Karpas-422 (cell line): ENCODE measurements around the gene DGKD. TPM values are rescaled to one million over a fixed set of nuclear protein-coding genes. Genes with fewer than 3 reads are reported as not detected.

Source experiments
- DNase-seq: peaks from one replicate; pipeline ENCODE4 v3.0.0-alpha.2; 2015
- H2AFZ ChIP-seq: fragments of 200-600 bp; sonication (generic); 2 replicates; pipeline ENCODE4 v1.6.1; 2014; ENCODE audit warnings: antibody characterized with exemption, low read length, mixed read lengths
- H3K27ac ChIP-seq: fragments of 200-600 bp; sonication (generic); 2 replicates; pipeline ENCODE4 v1.5.1; 2014; ENCODE audit warnings: mild to moderate bottlenecking, low read length, moderate library complexity
- H3K27me3 ChIP-seq: fragments of 200-600 bp; sonication (generic); 2 replicates; pipeline ENCODE4 v1.6.1; 2014; ENCODE audit warnings: low read length, mixed read lengths
- H3K36me3 ChIP-seq: fragments of 200-600 bp; sonication (generic); 2 replicates; pipeline ENCODE4 v1.6.1; 2014; ENCODE audit warnings: low read length, mixed read lengths; ENCODE audit not compliant: insufficient read depth
- H3K4me1 ChIP-seq: fragments of 200-600 bp; sonication (generic); 2 replicates; pipeline ENCODE4 v1.6.1; 2014; ENCODE audit warnings: mild to moderate bottlenecking, low read length, mixed read lengths
- H3K4me2 ChIP-seq: fragments of 200-600 bp; sonication (generic); 2 replicates; pipeline ENCODE4 v1.6.1; 2014; ENCODE audit warnings: low read length, low read depth, mild to moderate bottlenecking; ENCODE audit not compliant: poor library complexity, severe bottlenecking
- H3K4me3 ChIP-seq: fragments of 200-600 bp; sonication (generic); 2 replicates; pipeline ENCODE4 v1.5.1; 2014; ENCODE audit warnings: mild to moderate bottlenecking, antibody characterized with exemption, low read length, mixed read lengths
- H3K79me2 ChIP-seq: fragments of 200-600 bp; sonication (generic); 2 replicates; pipeline ENCODE4 v1.6.1; 2014; ENCODE audit warnings: mild to moderate bottlenecking, low read length, mixed read lengths
- H3K9ac ChIP-seq: fragments of 200-600 bp; sonication (generic); 2 replicates; pipeline ENCODE4 v1.6.0; 2014; ENCODE audit warnings: low read length
- H3K9me2 ChIP-seq: fragments of 200-600 bp; sonication (generic), shearing (Covaris generic); replicated peaks from 2 replicates; pipeline ENCODE4 v1.6.0; 2014; ENCODE audit warnings: mild to moderate bottlenecking, low read length, moderate library complexity; ENCODE audit not compliant: insufficient read depth
- H3K9me3 ChIP-seq: fragments of 300-700, 200-600 bp; sonication (generic); 2 replicates; pipeline ENCODE4 v1.6.1; 2014; ENCODE audit warnings: low read length, mixed read lengths
- H4K20me1 ChIP-seq: fragments of 200-600 bp; sonication (generic); 2 replicates; pipeline ENCODE4 v1.6.1; 2014; ENCODE audit warnings: mild to moderate bottlenecking, antibody characterized with exemption, low read length, low read depth; ENCODE audit not compliant: insufficient read depth
- total RNA-seq: library from RNA; depleted of rRNA; stranded (reverse); fragments of >200 nt; shearing (Covaris generic); gene quantifications from 2 replicates; pipeline ENCODE4 v1.2.3, GENCODE V29; 2014; ENCODE audit warnings: low replicate concordance

Gene DGKD
- total RNA-seq, 1 experiment from 2014 or later: 10.2 TPM

GRCh38 chr2:233497692-233498091 lies 143.4 kb downstream of the DGKD start:
- Histone ChIP-seq H3K9me2 (no peaks in the 10 kb centered on the region), H3K9me3 (no peaks in the 10 kb centered on the region), H4K20me1 (no peaks in the 10 kb centered on the region), H3K36me3 (no peaks in the 10 kb centered on the region), H3K4me2 (no peak overlapping the region), H3K4me1 (no peaks in the 10 kb centered on the region), H3K79me2 (no peaks in the 10 kb centered on the region), H3K27ac (no peak overlapping the region), H3K9ac (no peak overlapping the region), H2AFZ (no peak overlapping the region), H3K27me3 (no peaks in the 10 kb centered on the region), H3K4me3 (no peak overlapping the region)
- DNase-seq: no peak

- Histone ChIP-seq H3K36me3 (no peaks in the 10 kb centered on the region), H3K27me3 (no peaks in the 10 kb centered on the region), H3K4me2 (no peak overlapping the region), H3K9me3 (peaks cover under 1% of the 10 kb centered on the region; the same call in 1 of the 2 replicates), H3K4me1 (no peaks in the 10 kb centered on the region), H3K9ac (no peak overlapping the region), H3K79me2 (no peaks in the 10 kb centered on the region), H3K27ac (no peak overlapping the region), H3K9me2 (no peaks in the 10 kb centered on the region), H4K20me1 (no peaks in the 10 kb centered on the region), H2AFZ (no peak overlapping the region), H3K4me3 (no peak overlapping the region)
- DNase-seq: no peak
These were observed 143.8 kb downstream of the DGKD start for GRCh38 chr2:233498126-233498525.

- Histone ChIP-seq H3K27me3 (no peaks in the 10 kb centered on the region), H3K9ac (no peak overlapping the region), H3K79me2 (no peaks in the 10 kb centered on the region), H2AFZ (no peak overlapping the region), H3K27ac (no peak overlapping the region), H3K4me3 (no peak overlapping the region), H3K4me1 (no peaks in the 10 kb centered on the region), H3K9me2 (no peaks in the 10 kb centered on the region), H3K9me3 (peaks cover 9% of the 10 kb centered on the region; the same call in 1 of the 2 replicates), H4K20me1 (no peaks in the 10 kb centered on the region), H3K36me3 (no peaks in the 10 kb centered on the region; the same call in 1 of the 2 replicates), H3K4me2 (no peak overlapping the region)
- no peak for DNase-seq
These were observed 145.6 kb downstream of the DGKD start for GRCh38 chr2:233499928-233500327.

GRCh38 chr2:233501198-233502076 lies 147.1 kb downstream of the DGKD start:
- H3K4me2 ChIP-seq: no peak overlapping the region
- DNase-seq: no peak
- H3K9ac ChIP-seq: no peak overlapping the region
- no peaks in the 10 kb centered on the region for H4K20me1 ChIP-seq
- no peak overlapping the region for H2AFZ ChIP-seq
- H3K27ac ChIP-seq: no peak overlapping the region
- H3K4me1 ChIP-seq: no peaks in the 10 kb centered on the region
- H3K79me2 ChIP-seq: no peaks in the 10 kb centered on the region
- H3K9me3 ChIP-seq: peaks cover 9% of the 10 kb centered on the region; the same call in 1 of the 2 replicates
- no peaks in the 10 kb centered on the region; the same call in 1 of the 2 replicates for H3K36me3 ChIP-seq
- no peaks in the 10 kb centered on the region for H3K27me3 ChIP-seq
- H3K9me2 ChIP-seq: no peaks in the 10 kb centered on the region
- H3K4me3 ChIP-seq: no peak overlapping the region

- Histone ChIP-seq H4K20me1 (no peaks in the 10 kb centered on the region), H2AFZ (no peak overlapping the region), H3K9ac (no peak overlapping the region), H3K9me3 (peaks cover 9% of the 10 kb centered on the region; the same call in 1 of the 2 replicates), H3K9me2 (no peaks in the 10 kb centered on the region), H3K4me1 (no peaks in the 10 kb centered on the region), H3K79me2 (no peaks in the 10 kb centered on the region), H3K4me2 (no peak overlapping the region), H3K27me3 (no peaks in the 10 kb centered on the region), H3K27ac (no peak overlapping the region), H3K36me3 (no peaks in the 10 kb centered on the region; the same call in 1 of the 2 replicates), H3K4me3 (no peak overlapping the region)
- no peak for DNase-seq
These were observed 149.2 kb downstream of the DGKD start for GRCh38 chr2:233503481-233503880.

- no peaks in the 10 kb centered on the region; the same call in 1 of the 2 replicates for H3K36me3 ChIP-seq
- no peaks in the 10 kb centered on the region for H3K27me3 ChIP-seq
- no peaks in the 10 kb centered on the region for H3K4me1 ChIP-seq
- no peaks in the 10 kb centered on the region for H3K9me2 ChIP-seq
- no peak overlapping the region for H3K27ac ChIP-seq
- H3K9me3 ChIP-seq: peaks cover 9% of the 10 kb centered on the region; the same call in 1 of the 2 replicates
- H4K20me1 ChIP-seq: no peaks in the 10 kb centered on the region
- no peak overlapping the region for H2AFZ ChIP-seq
- H3K4me2 ChIP-seq: no peak overlapping the region
- DNase-seq: no peak
- H3K9ac ChIP-seq: no peak overlapping the region
- no peak overlapping the region for H3K4me3 ChIP-seq
- no peaks in the 10 kb centered on the region for H3K79me2 ChIP-seq
These were observed 149.8 kb downstream of the DGKD start for GRCh38 chr2:233503947-233504637.

GRCh38 chr2:233513953-233514655 lies 159.8 kb downstream of the DGKD start:
- no peak for DNase-seq
- H3K79me2 ChIP-seq: no peaks in the 10 kb centered on the region
- H3K4me3 ChIP-seq: no peak overlapping the region
- peaks cover 4% of the 10 kb centered on the region for H3K4me1 ChIP-seq
- no peaks in the 10 kb centered on the region for H3K9me2 ChIP-seq
- H3K36me3 ChIP-seq: no peaks in the 10 kb centered on the region
- no peak overlapping the region for H3K27ac ChIP-seq
- H4K20me1 ChIP-seq: no peaks in the 10 kb centered on the region
- H3K9me3 ChIP-seq: no peaks in the 10 kb centered on the region
- no peak overlapping the region for H2AFZ ChIP-seq
- H3K4me2 ChIP-seq: no peak overlapping the region
- no peak overlapping the region for H3K9ac ChIP-seq
- H3K27me3 ChIP-seq: no peaks in the 10 kb centered on the region
